ENCODE results near the gene DOP1B. TPM values are rescaled to one million over a fixed set of nuclear protein-coding genes. Genes with fewer than 3 reads are reported as not detected.
"Not testable (repeated sequence)": the region's sequence is repeated elsewhere in the genome, so short reads cannot be mapped to it uniquely, and the experiment has no call there.

DOP1B gene
- total RNA-seq, 1 experiment from 2014 or later: 8.7 TPM

DNA sequence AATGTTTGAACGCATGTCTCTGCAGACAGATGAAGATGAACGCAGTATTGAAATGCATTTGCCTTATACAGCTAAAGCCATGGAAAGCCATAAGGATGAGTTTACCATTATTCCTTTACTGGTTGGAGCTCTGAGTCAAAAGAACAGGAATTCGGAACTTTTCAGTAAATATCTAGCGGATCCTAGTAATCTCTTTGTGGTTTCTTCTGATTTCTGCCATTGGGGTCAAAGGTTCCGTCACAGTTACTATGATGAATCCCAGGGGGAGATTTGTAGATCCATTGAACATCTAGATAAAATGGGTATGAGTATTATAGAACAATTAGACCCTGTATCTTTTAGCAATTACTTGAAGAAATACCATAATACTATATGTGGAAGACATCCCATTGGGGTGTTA lies 25.8 kb upstream of the DOP1B start:
- peak overlapping the region; percentile 47 for H3K4me2 ChIP-seq (ENCODE audit: insufficient read depth, insufficient read length, low read length)
- not testable (repeated sequence) for H3K4ac ChIP-seq (ENCODE audit: low read depth, low read length); H2BK5ac ChIP-seq (ENCODE audit: insufficient read length, low read length); H3K36me3 Mint-ChIP-seq (ENCODE audit: insufficient read depth in 1 of 3, low read depth in 3 of 3); H2BK120ac ChIP-seq (ENCODE audit: low read depth, low read length, poor library complexity, severe bottlenecking); H3K79me2 ChIP-seq (ENCODE audit: insufficient read depth, low read length); DNase-seq; H2BK12ac ChIP-seq (ENCODE audit: insufficient read length, low read depth, low read length); H3K18ac ChIP-seq (ENCODE audit: insufficient read length, low read depth, low read length); H2BK20ac ChIP-seq (ENCODE audit: low read depth, low read length, poor library complexity, severe bottlenecking); H3K56ac ChIP-seq (ENCODE audit: insufficient read length, low read depth, low read length); H3K27ac Mint-ChIP-seq; H3K9ac ChIP-seq (ENCODE audit: extremely low read depth, insufficient read length, low read length); H2AFZ ChIP-seq (ENCODE audit: low read length); H3K27ac ChIP-seq (ENCODE audit: insufficient read length, low read depth, low read length); H3K14ac ChIP-seq (ENCODE audit: insufficient read depth, low read length); H3K9me3 ChIP-seq (ENCODE audit: control insufficient read depth, low read depth, low read length); H4K5ac ChIP-seq (ENCODE audit: insufficient read length, low read depth, low read length); H3K23ac ChIP-seq (ENCODE audit: insufficient read length, low read depth, low read length); H3K27me3 ChIP-seq (ENCODE audit: insufficient read depth, low read length); H4K91ac ChIP-seq (ENCODE audit: insufficient read length, low read depth, low read length); H2AK5ac ChIP-seq (ENCODE audit: insufficient read length, low read length); H2BK15ac ChIP-seq (ENCODE audit: low read depth, low read length); H4K8ac ChIP-seq (replicated peaks; ENCODE audit: insufficient read length, low read depth, low read length); H3T11ph ChIP-seq (ENCODE audit: low read length); H3K79me1 ChIP-seq (ENCODE audit: insufficient read depth, low read depth, low read length, poor library complexity, severe bottlenecking); H3K4me1 ChIP-seq (ENCODE audit: insufficient read depth, low read length); H3K9me3 Mint-ChIP-seq; H4K20me1 ChIP-seq (ENCODE audit: control insufficient read depth, insufficient read depth, insufficient read length)
- Mint-ChIP-seq H3K4me1 (peaks cover 28% of the 10 kb centered on the region in 2 experiments), H3K27me3 (ENCODE audit: low read depth) (peaks cover 45% of the 10 kb centered on the region), H3K4me3 (peak overlapping the region; percentile 71 to 81)
- peaks cover 14% of the 10 kb centered on the region for H3K23me2 ChIP-seq (ENCODE audit: insufficient read length, low read depth, low read length, poor library complexity, severe bottlenecking)
- no CpG with 5 or more reads among the region's 5 CpGs for WGBS (ENCODE audit: extremely low coverage, insufficient read length, low lambda C conversion rate)
